Naive thymus-derived CD4-positive, alpha-beta T cell (primary cell): ENCODE results near the gene LPP. TPM values are rescaled to one million over a fixed set of nuclear protein-coding genes. Genes with fewer than 3 reads are reported as not detected.
A peak's percentile ranks its signal among the peaks of the same experiment; 100 is the strongest.

Experiments used
- ATAC-seq: fragments of 150-1000 bp; cut with Tn5 transposase; 2 replicates; pipeline ENCODE4 v1.10.0; 2021; ENCODE audit warnings: mild to moderate bottlenecking, moderate library complexity
- CTCF ChIA-PET: fragments of 350-600 bp; sonication (Branson Sonifier 250); formaldehyde crosslinking; loops from one replicate; lab custom pipeline; 2021; ENCODE audit warnings: antibody characterized with exemption; lab: Charles Lee
- POLR2A ChIA-PET: fragments of 350-600 bp; sonication (Branson Sonifier 250); formaldehyde crosslinking; loops from one replicate; lab custom pipeline; 2021; ENCODE audit warnings: antibody characterized with exemption, inconsistent platforms; lab: Charles Lee
- DNase-seq, 9 donors: peaks; one replicate each; pipeline versions ENCODE4 v3.0.0 to v3.0.0-alpha.2; 2020 to 2022; ENCODE audit warnings: mixed read lengths in 1 of 9
- H3K27ac ChIP-seq: one replicate; pipeline ENCODE4 v1.7.0; 2013; ENCODE audit warnings: mild to moderate bottlenecking, low read depth, low read length, moderate library complexity
- H3K27me3 ChIP-seq, 2 donors: one replicate each; pipeline ENCODE4 v1.7.0; 2013; ENCODE audit warnings: low read length in 2 of 2, mild to moderate bottlenecking in 2 of 2, moderate library complexity in 2 of 2; ENCODE audit not compliant: control insufficient read depth in 2 of 2, insufficient read depth in 2 of 2
- H3K36me3 ChIP-seq, 3 experiments: 1 replicate in 2 of 3; 2 replicates in 1 of 3; pipeline ENCODE4 v1.7.0; 2013; ENCODE audit warnings: low read length in 3 of 3, mild to moderate bottlenecking in 3 of 3, moderate library complexity in 1 of 3; ENCODE audit not compliant: insufficient read depth in 3 of 3, control insufficient read depth in 2 of 3
- H3K4me1 ChIP-seq, 2 donors: one replicate each; pipeline ENCODE4 v1.7.0; 2013; ENCODE audit warnings: low read length in 2 of 2, mild to moderate bottlenecking in 2 of 2, moderate library complexity in 1 of 2; ENCODE audit not compliant: control insufficient read depth in 2 of 2, insufficient read depth in 2 of 2
- H3K4me3 ChIP-seq: 2 replicates; pipeline ENCODE4 v1.7.0; 2013; ENCODE audit warnings: mild to moderate bottlenecking, low read length
- H3K9me3 ChIP-seq, 3 experiments: 1 replicate in 2 of 3; 2 replicates in 1 of 3; pipeline ENCODE4 v1.7.0; 2013; ENCODE audit warnings: low read length in 3 of 3; ENCODE audit not compliant: control insufficient read depth in 2 of 3
- H3K27ac Mint-ChIP-seq, 9 donors: one replicate each; pipeline ENCODE4 v1.8.0; 2020 to 2022; ENCODE audit warnings: mixed read lengths in 9 of 9, mild to moderate bottlenecking in 8 of 9, moderate library complexity in 5 of 9, inconsistent platforms in 2 of 9
- H3K27me3 Mint-ChIP-seq, 5 donors: one replicate each; pipeline ENCODE4 v1.8.0; 2021 to 2022; ENCODE audit warnings: mixed read lengths in 5 of 5, mild to moderate bottlenecking in 1 of 5
- H3K36me3 Mint-ChIP-seq, 5 donors: one replicate each; pipeline ENCODE4 v1.8.0; 2020 to 2022; ENCODE audit warnings: mixed read lengths in 5 of 5, mild to moderate bottlenecking in 3 of 5, inconsistent platforms in 1 of 5
- H3K4me1 Mint-ChIP-seq, 7 donors: one replicate each; pipeline ENCODE4 v1.8.0; 2020 to 2022; ENCODE audit warnings: mixed read lengths in 7 of 7, mild to moderate bottlenecking in 3 of 7, inconsistent platforms in 1 of 7
- H3K4me3 Mint-ChIP-seq, 10 donors: one replicate each; pipeline ENCODE4 v1.8.0; 2020 to 2022; ENCODE audit warnings: mild to moderate bottlenecking in 10 of 10, mixed read lengths in 10 of 10, moderate library complexity in 6 of 10, inconsistent platforms in 2 of 10
- H3K9me3 Mint-ChIP-seq, 11 donors: one replicate each; pipeline ENCODE4 v1.8.0; 2020 to 2022; ENCODE audit warnings: mixed read lengths in 11 of 11, mild to moderate bottlenecking in 4 of 11, inconsistent platforms in 1 of 11, moderate library complexity in 1 of 11
- intact Hi-C, 2 donors: fragments of 100-400 bp; cut with micrococcal nuclease; formaldehyde crosslinking; loops; one replicate each; pipeline ENCODE4 v1.15.1; 2023
- polyA plus RNA-seq, 2 donors: library from polyadenylated mRNA; unstranded; fragments of 300-500 nt; fragmentation: Illumina TruSeq; gene quantifications; one replicate each; pipeline ENCODE4 v1.2.3, GENCODE V29; 2021
- total RNA-seq, 6 experiments: library from RNA in 5 of 6; stranded (reverse) in 5 of 6; gene quantifications; 1 replicate in 5 of 6; 2 replicates in 1 of 6; pipeline ENCODE4 v1.2.3 and lab custom pipeline; 2021 to 2026

The LPP gene
- total and polyA plus RNA-seq, 7 experiments from 2014 or later = 10.3 to 95.2 (median 19.5) TPM

GRCh38 chr3:188559072-188559429 is 405.1 kb downstream of the LPP start:
- CTCF ChIA-PET = no interaction called here
- Mint-ChIP-seq H3K27me3 (no peaks in the 10 kb centered on the region), H3K27ac (no peak overlapping the region), H3K4me3 (no peak overlapping the region), H3K9me3 (no peaks in the 10 kb centered on the region), H3K4me1 (peaks cover 0 to 11% (median 4%) of the 10 kb centered on the region in 7 donors), H3K36me3 (peaks cover 0 to 19% (median 4%) of the 10 kb centered on the region in 5 donors)
- no peak for DNase-seq
- Histone ChIP-seq H3K27ac (no peak overlapping the region), H3K4me3 (no peak overlapping the region), H3K27me3 (no peaks in the 10 kb centered on the region), H3K36me3 (no peaks in the 10 kb centered on the region), H3K4me1 (peaks cover 0 to 18% of the 10 kb centered on the region in 2 donors), H3K9me3 (no peaks in the 10 kb centered on the region)
- ATAC-seq = no peak
- POLR2A ChIA-PET = no interaction called here
- intact Hi-C loops = no loop called here

- Mint-ChIP-seq H3K27me3 (no peaks in the 10 kb centered on the region), H3K36me3 (peaks cover 0 to 19% (median 4%) of the 10 kb centered on the region in 5 donors), H3K27ac (no peak overlapping the region), H3K4me3 (no peak overlapping the region), H3K4me1 (peaks cover 0 to 11% (median 4%) of the 10 kb centered on the region in 7 donors), H3K9me3 (no peaks in the 10 kb centered on the region)
- ATAC-seq = no peak
- intact Hi-C loops = no loop called here
- ChIA-PET CTCF (no interaction called here), POLR2A (no interaction called here)
- H3K4me3 ChIP-seq = no peak overlapping the region
- H3K9me3 ChIP-seq = no peaks in the 10 kb centered on the region
- no peak for DNase-seq
- H3K36me3 ChIP-seq = no peaks in the 10 kb centered on the region
- H3K27ac ChIP-seq = no peak overlapping the region
- H3K4me1 ChIP-seq = peaks cover 0 to 10% of the 10 kb centered on the region in 2 donors
- no peaks in the 10 kb centered on the region for H3K27me3 ChIP-seq
Measured at GRCh38 chr3:188559856-188560255, 405.9 kb downstream of the LPP start.

DNA sequence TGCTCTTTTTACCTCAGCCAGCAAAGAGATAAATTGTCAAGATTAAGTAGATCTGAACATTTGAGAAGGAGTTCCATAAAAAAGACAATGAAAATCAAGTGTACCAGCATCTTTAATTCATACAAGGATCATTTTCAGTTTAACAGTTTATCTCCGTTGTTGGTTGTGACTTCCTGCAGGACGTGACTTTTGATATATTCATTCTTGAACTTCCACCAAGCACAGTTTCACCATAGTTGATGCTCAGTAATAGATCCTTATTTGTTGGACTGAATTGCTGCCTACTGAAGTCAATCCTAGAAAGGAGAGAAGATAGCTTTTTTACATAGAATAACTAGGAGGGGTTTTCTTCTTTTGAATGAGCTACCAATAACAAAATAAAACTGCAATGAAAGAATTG is 408.2 kb downstream of the LPP start:
- POLR2A ChIA-PET = no interaction called here
- H3K27me3 Mint-ChIP-seq = no peaks in the 10 kb centered on the region
- H3K4me3 ChIP-seq = no peak overlapping the region
- CTCF ChIA-PET = no interaction called here
- no peak overlapping the region for H3K4me3 Mint-ChIP-seq
- H3K9me3 Mint-ChIP-seq = no peaks in the 10 kb centered on the region
- no peaks in the 10 kb centered on the region for H3K36me3 ChIP-seq
- ATAC-seq (no peak), DNase-seq (no peak)
- no peak overlapping the region for H3K27ac Mint-ChIP-seq
- no peaks in the 10 kb centered on the region for H3K9me3 ChIP-seq
- H3K36me3 Mint-ChIP-seq = peaks cover 0 to 16% (median 4%) of the 10 kb centered on the region in 5 donors
- peaks cover 0 to 11% (median 4%) of the 10 kb centered on the region in 7 donors for H3K4me1 Mint-ChIP-seq
- H3K4me1 ChIP-seq = no peaks in the 10 kb centered on the region
- intact Hi-C loops = no loop called here
- H3K27ac ChIP-seq = no peak overlapping the region
- no peaks in the 10 kb centered on the region for H3K27me3 ChIP-seq

GRCh38 chr3:188567478-188568195 is 413.7 kb downstream of the LPP start:
- DNase-seq = no peak
- Mint-ChIP-seq H3K27ac (no peak overlapping the region), H3K27me3 (no peaks in the 10 kb centered on the region)

GRCh38 chr3:188568736-188569135 is 414.8 kb downstream of the LPP start:
- Mint-ChIP-seq H3K36me3 (peaks cover 0 to 5% (median 0%) of the 10 kb centered on the region in 5 donors), H3K9me3 (peaks cover 0 to 2% (median 0%) of the 10 kb centered on the region in 11 donors), H3K4me3 (no peak overlapping the region), H3K27me3 (no peaks in the 10 kb centered on the region), H3K27ac (no peak overlapping the region), H3K4me1 (peaks cover 0 to 6% (median 0%) of the 10 kb centered on the region in 7 donors)
- Histone ChIP-seq H3K27me3 (no peaks in the 10 kb centered on the region), H3K36me3 (no peaks in the 10 kb centered on the region), H3K4me3 (no peak overlapping the region), H3K9me3 (no peaks in the 10 kb centered on the region), H3K27ac (no peak overlapping the region), H3K4me1 (no peaks in the 10 kb centered on the region)
- ChIA-PET CTCF (no interaction called here), POLR2A (interaction anchor here (0.6 kb wide), 1 partner anchor 1479 kb away, joined by 3 read pairs; no protein-coding TSS in a partner anchor)
- DNase-seq = no peak
- intact Hi-C loops = no loop called here
- peak; percentile 69 for ATAC-seq

More at GRCh38 chr3:188567478-188568195, 413.7 kb downstream of the LPP start:
- peaks cover 0 to 6% (median 1%) of the 10 kb centered on the region in 7 donors for H3K4me1 Mint-ChIP-seq
- H3K4me3 Mint-ChIP-seq = no peak overlapping the region
- Histone ChIP-seq H3K4me3 (no peak overlapping the region), H3K27ac (no peak overlapping the region), H3K36me3 (no peaks in the 10 kb centered on the region), H3K4me1 (no peaks in the 10 kb centered on the region), H3K9me3 (no peaks in the 10 kb centered on the region), H3K27me3 (no peaks in the 10 kb centered on the region)
- H3K9me3 Mint-ChIP-seq = peaks cover 0 to 2% (median 0%) of the 10 kb centered on the region in 11 donors
- ATAC-seq = no peak
- ChIA-PET POLR2A (no interaction called here), CTCF (no interaction called here)
- peaks cover 0 to 6% (median 0%) of the 10 kb centered on the region in 5 donors for H3K36me3 Mint-ChIP-seq
- intact Hi-C loops = no loop called here

GRCh38 chr3:188571531-188572095 is 417.7 kb downstream of the LPP start:
- intact Hi-C loops = loop anchor here in 1 of 2 donors (10.0 kb wide), 1 partner anchor 827 kb away; the partner anchor contains the start of gene BCL6
- CTCF ChIA-PET = interaction anchor here (0.6 kb wide), 2 partner anchors 24 to 568 kb away, joined by 3 read pairs; no protein-coding TSS in a partner anchor
- peaks cover 0 to 8% (median 0%) of the 10 kb centered on the region in 5 donors for H3K36me3 Mint-ChIP-seq
- H3K4me1 Mint-ChIP-seq = peaks cover 0 to 9% (median 0%) of the 10 kb centered on the region in 7 donors
- Histone ChIP-seq H3K27ac (no peak overlapping the region), H3K27me3 (no peaks in the 10 kb centered on the region), H3K9me3 (no peaks in the 10 kb centered on the region), H3K4me1 (no peaks in the 10 kb centered on the region), H3K4me3 (no peak overlapping the region), H3K36me3 (no peaks in the 10 kb centered on the region)
- peaks cover 0 to 2% (median 0%) of the 10 kb centered on the region in 11 donors for H3K9me3 Mint-ChIP-seq
- H3K27me3 Mint-ChIP-seq = no peaks in the 10 kb centered on the region
- POLR2A ChIA-PET = no interaction called here
- H3K27ac Mint-ChIP-seq = no peak overlapping the region
- no peak overlapping the region for H3K4me3 Mint-ChIP-seq
- ATAC-seq (no peak), DNase-seq (no peak)
